ENCODE data around the gene NINJ1.

Gene NINJ1

DNA sequence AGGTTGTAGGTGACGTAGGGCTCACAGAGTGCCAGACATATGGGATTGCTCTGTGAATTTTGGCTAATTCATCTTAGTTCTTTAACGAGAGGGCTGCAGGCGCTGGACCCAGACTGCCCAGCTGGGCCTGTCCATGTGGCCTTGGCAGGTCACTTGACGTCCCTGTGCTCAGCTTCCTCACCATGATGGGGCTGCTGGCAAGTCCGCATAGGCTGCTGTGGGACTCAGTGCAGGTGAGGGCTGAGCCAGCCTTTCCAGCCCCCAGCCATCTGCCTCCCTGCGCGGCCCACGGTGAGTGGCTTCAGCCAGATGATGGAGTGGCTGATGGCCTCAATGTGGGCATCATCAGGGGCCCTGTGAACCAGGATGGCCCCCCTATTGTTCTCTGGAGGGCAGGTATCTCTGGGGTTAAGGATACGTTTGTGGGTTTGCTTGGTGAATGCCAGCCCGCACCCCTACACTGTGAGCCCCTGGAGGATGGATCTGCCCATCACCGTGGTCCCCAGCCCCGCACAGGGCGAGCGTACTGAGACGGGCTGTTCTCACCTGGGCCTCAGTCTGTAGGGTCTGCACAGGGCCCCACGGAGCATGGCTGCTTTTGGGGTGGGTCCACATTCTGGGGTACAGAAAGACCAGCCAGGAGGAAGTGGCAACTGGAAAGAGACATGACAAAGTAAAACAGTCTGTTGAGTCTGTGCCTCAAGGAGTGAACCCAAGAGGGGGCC, 34.3 kb downstream of the NINJ1 start:
- ATAC-seq = no peak

DNA sequence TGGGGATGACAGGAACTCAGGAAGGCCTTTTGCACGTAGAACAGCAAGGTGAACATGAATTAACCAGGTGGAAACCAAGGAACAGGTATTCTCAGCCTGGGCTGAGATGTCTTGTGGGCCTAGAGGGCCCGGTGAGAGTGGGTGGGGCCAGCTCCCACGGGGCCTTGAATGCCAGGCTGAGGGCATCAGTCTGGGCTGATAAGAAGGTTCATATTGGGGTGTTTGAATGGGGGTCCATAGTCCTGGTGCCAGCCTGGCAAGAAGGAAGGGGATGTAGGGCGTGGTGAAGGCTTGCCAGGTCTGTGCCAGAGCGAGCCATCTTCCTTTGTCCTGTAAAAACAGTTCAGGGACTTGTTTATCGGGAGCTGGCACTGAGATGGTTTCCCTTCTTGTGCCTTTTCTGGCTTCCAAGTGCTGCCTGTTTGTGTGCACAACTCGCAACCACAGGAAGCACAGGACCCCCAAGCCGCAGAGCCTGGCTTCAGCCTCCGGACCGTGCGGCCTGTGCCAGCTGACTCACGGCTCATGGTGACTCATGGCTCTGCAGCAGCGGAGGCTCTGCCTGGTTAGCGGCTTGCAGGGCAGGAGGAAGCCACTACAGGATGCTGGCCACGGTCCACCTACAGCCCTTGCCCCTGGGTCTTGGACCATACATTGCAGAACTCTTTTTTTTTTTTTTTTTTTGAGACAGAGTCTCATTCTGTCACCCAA, 35.7 kb downstream of the NINJ1 start:
- peak in 1 of 2 donors; percentile 29 for ATAC-seq

DNA sequence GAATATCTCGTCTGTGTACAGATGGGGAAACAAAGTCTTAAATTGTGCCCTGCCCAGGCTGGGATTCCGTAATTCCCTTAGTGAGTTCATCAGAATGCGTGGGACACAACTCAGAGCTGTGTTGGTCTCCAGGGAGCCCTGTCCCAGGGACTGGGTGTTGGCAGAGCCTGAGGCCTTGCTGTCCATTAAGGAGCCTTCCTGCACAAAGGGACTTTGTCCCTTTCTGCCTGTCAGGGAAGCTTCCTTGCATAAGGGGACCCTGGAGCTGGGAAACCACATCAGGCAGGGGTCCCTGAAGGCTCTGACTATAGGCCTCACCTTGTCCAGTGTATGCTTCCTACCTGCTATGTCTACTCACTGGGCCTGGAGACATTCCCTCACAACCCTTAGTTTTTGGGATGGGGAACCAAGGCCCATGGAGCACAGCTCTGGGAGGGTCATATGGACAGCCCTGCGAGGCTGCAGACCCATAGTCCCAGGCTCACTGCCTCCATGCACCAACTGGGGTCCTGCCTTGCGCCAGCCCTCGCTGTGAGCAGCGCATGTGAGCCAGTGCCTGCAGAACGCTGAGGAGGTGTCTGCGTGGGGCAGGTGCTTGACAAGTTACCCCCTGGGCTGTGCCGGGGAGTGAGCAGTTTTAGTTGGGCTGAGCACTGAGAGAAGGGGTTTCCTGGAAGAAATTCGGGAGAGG, 36.4 kb downstream of the NINJ1 start:
- ATAC-seq = no peak

DNA sequence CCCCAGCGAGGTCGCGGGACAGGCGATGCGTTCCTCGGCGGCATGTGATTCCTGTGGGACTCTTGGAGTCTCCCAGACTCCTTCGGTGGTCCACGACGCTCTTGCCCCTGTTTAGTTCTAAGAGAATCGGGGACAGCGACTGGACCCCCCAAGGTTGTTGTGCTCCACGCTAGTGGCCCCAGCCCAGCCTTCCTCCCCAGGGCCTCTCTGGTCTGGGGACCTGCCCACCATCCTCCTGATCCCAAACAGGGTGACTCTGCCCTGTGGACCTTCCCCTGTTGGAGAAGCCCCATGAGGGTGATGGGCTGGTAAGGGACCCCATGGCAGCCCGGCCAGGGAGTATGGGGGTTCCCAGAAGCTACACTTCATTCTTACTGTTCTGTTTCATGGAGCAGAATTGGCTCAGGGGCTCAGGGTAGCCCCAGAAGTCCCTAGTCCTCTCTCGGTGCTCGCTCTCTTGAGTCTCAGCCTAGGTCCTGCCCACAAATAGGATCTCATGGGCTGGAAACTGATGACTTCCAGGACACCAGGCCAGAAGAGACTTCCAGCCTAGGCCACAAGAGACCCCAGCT, 37.2 kb downstream of the NINJ1 start:
- no peak for ATAC-seq

DNA sequence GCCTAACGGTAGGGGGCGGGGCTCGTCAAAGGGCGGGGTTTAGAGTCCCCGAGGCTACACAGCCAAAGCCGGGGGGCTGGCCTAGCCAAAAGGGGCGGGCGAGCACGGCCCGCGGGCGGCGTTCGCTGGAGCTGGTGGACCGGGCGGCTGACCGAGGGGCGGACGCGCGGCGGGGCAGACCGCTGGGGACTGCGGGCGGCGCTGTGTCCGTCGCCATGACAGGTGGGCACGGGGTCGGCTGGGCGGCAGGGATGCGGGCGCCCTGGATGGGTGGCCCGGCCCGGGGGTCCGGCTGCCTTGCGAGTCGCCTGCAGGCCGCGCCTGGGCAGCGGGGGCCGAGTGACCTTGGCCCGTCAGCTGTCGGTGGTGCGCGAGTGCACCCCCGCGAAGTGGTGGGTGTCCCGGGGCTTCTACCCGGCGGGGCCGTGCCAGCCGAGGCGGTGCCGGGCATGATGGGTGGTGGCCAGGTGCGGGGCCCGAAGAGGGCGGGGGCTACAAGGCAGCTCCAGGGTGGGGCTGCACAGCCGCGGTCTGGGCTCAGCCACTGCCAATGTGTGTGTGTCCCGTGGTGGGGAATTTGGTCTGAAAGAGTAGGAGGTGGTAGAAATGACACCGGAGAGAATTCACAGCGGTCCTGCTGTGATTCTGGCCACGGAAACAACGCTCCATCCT, 37.8 kb downstream of the NINJ1 start, which contains the start of gene CARD19:
Gene CARD19 (plus strand): TSS at position 87 of the 672 bp plus-strand sequence. CDS start 129 bp downstream, at position 216.
- peak; percentile 11 to 12 for ATAC-seq

DNA sequence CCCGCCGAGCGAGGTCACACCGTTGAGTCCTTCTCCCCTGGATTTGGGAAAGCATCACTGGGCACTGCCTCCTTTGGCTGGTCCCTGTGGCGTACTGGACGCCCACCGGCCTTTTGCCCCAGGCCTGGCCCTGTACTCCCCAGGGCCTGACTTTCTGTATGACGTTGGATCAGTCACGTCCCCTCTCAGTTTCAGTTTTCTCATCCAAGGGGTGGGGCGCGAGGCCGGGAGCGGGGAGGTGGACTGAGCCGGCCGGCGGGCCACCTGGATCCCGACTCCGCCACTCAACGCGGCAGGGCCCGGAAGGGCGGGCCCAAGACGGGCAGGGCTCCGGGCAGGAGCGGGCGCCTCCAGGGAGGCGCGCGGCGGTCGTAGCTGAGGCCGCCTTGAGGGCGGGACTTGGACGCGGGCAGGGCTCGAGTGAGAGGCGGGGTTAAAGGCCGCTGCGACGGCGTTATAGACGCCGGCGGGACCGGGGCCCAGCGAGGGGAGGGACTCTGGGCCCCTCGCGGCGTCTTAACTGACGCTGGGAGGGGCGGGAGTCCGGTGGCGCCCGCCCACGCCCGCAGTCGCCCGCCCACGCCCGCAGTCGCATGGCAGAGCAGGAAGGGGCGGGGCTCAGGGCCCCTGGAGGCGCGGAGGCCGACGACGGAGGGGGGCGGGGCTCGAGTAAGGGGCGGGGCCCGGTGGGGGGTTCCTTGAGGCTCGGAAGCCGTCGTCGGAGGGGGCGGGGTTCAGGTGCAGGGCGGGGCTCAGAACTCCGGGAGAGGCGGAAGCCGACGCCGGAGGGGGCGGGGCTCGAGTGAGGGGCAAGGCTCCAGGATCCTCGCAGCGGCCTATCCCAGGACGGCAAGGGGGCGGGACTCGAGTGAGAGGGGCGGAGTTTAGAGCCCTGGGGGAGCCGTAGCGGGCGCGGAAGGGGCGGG, 38.6 kb downstream of the NINJ1 start:
- peak; percentile 73 to 77 for ATAC-seq

DNA sequence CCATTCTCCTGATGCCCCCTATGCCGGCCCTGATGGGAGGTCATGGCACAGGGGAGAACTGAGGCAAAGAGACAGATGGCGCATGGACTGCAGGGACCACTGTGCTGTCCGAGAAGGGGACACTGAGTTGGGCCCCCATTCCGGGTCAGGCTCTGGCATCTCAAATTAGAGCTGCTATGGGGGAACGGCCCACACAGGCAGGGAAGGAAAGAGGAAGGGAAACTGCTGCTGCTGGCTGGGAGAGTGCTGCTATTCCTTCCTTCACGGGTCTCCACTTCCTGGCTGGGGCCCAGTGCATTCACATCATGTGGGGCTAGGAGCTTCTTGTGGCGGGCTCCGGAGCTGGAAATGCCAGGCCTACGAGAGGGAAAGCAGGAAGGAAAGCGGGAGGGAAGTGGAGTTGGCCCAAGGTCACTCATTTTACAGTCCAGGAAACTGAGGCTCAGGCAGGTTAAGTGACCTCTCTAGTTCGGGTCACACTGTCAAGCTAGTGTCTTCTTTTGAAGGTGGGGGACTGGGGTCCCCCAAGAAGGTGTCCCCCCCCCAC, 39.3 kb downstream of the NINJ1 start:
- ATAC-seq = no peak

DNA sequence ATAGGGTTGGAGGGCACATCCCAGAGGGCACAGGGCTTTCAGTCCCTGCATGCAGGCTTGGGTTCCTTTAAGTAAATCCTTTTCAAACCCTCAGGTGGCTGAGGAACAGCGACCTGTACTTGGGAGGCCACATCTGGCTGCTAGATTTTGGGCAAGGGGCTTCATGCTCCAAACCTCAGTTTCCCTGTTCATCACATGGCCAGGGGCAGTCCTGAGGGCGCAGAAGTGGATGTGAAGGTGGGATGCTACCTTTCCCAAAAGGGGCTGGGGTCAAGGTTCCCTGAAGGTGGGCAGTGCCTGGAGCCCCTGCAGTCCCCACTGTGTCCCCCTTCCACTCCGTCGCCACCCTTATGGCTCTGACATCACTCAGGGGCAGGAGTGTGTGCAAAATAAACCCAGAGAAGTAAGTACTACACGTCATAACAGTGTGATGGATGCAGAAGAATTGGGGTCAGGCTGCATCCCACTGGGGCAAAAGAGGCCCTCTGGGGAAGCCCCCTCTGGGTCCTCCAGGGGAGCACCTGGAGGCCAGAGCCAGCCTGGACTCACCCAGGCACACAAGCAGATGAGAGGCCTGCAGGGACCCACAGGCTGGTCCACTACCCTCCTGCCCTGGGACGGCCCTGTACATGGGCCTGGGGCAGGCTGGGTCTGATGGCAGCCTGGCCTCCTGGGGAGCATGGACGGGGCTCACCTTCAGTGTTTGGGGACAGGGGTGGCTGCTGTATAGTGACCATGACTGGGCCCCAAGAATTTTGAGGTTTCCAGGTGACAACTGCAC, 40.0 kb downstream of the NINJ1 start:
- no peak for ATAC-seq

DNA sequence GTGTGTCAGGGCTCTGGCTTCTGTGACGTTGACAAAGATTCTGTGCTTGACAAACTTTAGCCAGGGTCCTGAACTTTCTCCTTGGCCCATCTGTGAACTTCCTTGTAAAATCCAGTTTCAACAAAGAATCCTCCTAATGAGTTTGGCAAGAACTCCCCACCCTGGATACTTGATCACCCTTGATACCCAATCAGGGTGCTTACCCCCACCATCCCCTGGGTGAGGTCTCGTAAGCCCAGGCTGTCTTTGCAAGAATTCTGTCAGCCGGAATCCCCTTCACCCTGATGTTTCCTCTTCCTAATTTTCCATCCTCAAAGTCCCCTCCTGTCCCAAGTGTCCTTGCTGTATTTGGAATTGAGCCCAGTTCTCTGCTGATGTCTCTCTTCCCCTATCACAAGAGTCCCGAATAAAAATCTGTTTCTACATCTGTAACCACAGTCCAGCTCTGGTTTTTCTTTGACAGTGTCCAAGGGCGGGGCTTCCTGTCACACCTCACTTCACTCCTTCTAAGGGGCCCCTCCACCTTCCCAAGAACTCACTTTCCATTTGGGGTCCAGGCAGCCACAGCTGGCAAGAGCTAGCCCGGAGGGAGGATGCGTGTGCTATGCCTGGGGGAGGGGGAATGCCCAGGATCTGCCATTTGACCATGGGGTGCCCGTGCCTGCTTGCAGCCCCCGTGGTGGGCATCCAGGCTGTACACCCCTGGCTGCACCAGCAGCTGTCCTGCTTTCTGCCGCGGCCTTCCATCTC, 40.7 kb downstream of the NINJ1 start:
- ATAC-seq = no peak

DNA sequence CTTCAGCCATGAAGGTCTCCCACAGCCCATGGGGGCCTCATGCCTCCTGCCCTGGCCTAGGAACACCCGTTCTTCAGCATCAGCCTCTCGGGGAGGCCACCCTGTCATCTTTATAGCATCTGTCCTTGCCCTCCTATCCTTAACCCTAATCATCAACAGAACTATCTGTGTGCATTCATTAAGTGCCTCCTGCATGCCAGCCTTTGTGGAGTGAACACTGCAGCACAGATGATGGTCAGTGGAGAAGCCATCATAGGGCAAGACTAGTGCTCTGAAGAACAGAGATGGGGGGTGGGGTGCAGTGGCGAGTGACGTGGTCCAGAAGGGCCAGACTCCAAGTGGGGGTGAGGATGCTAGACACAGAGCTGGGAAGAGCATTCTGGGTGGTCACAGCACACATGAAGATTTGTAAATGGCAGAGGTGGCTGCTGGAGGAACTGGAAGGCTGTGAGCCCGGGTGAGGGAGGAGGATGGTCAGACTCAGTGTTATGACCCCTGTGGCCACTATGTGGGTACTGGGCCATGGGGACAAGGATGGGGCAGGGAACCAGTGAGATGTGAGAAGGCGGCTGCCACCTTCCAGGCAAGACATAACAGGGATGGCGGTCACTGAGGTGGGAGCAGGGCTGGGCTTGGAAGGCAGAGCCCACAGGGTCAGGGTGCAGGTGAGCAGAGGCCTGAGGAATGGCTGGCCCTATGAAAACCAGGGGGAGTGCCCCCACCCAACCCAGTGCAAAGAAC, 41.6 kb downstream of the NINJ1 start:
- ATAC-seq = no peak

DNA sequence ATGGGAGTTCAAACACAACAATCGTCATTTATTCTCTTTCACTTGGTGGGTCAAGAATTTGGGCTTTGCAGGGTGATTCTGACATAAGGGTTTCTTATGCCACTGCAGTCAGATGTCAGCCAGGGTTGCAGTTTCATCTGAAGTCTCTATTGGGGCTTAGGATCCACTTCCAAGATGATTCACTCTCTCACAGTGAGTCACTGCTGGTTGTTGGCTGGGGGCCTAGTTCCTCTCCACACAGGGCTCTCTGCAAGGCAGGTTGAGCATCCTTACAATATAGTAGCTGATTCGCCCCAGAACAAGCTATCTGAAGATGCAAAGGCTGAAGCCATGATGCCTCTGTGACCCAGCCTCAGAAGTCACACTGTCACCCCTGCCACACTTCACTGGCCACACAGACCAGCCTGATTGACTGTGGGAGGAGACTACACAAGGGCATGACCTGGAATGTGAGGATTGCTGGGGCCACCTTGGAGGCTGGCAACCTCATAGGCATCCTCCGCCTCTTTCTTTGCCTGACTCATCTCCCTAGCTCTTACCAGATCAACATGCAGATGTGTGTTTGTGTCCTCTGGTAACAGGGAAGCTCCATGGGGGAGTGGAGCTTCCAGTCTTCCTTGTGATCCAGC, 42.5 kb downstream of the NINJ1 start:
- ATAC-seq = peak; percentile 27 to 45

DNA sequence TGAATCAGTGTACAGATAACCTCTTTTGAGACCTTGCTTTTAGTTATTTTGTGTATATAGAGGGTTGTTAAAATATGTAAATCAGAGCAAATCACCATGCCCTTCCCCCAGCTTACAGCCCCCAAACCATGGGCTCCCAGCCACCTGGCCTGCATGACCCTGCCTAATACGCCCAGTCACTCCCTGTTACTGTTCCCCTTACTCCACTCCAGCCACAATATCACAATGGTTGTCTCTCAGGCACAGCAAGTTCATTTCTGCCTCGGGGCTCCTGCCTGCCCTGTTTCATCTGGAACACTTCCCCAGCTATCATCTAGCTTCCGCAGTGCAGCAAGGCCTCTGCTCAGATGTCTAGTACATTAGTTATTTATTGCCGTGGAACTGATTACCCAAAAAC, 43.0 kb downstream of the NINJ1 start:
- ATAC-seq = no peak

DNA sequence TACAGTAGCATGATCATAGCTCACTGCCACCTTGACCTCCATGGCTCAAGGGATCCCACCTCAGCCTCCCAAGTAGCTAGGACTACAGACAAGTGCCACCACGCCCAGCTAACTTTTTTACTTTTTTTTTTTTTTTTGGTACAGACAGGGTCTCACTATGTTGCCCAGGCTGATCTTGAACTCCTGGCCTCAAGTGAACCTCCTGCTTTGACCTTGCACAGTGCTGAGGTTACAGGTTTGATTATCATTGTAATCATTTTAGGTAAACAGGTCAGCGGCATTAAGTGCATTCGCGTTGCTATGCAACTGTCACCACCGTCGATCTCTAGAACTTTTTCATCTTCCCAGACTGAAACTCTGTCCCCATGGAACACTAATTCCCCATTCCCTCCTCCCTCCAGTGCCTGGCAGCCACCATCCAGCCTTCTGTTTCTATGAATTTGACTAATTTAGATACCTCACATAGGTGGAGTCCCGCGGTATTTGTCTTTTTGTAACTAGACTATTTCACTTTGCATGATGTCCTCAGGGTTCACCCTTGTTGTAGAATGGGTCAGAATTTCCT, 43.9 kb downstream of the NINJ1 start:
- ATAC-seq = no peak

DNA sequence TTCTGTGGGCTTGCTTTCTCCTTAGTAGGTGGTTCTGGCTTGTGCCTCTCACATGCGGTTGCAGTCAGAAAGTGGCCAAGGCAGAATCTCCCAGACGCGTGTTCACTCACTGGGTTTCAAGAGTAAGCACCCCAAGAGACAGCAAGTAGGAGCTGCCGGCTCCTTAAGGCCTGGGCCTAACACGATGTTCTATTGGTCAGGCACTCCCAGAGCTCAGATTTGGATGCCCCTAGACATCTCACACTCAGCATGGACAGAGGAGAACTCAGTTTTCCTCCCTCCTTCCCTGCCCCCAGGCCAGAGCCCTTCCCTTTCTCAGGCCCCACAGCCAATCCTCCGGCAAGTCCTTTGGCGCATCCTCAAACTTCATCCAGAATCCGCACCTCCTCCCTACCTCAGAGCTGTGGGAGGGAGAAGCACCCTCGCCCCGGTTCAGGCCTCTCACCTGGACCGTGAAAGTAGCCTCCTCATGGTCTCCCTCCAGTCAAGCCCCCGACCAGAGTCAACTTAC, 44.5 kb downstream of the NINJ1 start:
- no peak for ATAC-seq

DNA sequence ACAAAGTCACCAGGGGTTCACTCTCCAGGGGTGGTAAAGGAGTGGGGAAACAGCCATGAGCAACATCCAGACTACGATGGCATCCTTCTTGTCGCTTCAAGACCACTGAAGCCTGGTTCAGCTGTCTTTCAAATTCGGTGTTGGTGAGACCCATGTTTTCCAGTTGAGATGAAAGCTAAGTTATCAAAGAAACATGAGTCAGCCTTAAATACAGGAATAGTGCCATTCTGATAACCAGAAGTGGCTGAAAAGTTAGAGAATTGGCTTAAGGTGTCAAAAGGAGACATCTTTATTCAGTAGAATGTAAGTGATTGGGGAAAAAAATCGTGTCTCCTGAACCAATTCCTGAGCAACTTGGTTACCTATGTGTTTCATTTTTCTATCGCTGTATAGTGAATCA, 45.0 kb downstream of the NINJ1 start:
- ATAC-seq = no peak

DNA sequence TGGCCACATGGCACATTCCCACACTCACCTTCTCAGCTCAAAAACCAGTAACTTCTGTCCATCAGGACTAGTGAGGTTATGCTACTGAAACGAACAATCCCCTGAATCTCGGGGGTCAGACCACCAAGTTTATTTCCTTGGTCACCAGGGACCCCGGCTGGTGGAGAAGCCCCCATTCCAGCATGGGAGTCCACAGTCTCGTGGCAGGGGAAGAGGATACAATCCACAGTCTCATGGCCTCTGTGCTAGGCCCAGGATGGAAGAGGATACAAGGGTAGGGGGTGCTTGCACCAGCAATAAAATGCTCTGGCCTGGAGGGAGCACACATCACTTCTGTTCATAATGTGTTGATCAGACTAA, 45.4 kb downstream of the NINJ1 start:
- ATAC-seq = no peak

DNA sequence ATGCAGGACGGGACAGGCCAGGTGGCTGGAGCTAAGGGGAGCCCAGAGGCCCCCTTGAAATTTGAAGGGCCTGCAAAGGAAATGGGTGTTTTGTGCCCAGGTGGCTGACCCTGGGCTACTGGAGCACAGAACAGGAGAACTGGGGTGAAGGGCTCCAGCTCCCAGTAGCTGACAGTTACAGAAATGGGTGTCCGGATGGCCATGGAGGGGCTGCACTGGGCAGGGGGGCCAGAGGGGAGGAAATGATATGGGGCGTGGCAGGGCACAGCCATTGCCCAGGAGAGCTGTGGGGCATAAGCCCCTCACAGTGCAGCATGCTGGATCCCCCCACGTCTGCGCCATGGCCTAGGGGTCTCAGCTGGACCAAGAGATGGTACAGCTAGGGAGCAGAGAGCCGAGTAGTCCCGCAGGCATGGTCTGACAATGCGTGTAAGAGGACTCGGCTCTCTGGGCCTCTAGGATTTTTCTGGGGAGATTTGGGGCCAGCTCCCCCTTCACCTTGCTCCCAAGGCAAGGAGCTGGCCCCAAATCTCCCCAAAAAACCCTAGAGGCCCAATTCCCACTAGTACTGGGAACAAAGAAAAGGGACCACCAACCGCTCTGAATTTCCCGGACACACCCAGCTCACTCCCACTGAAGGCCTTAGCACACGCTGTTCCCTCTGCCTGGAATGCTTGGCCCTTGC, 45.9 kb downstream of the NINJ1 start:
- no peak for ATAC-seq
